Measurements from ENCODE around the gene MOV10. TPM values are rescaled to one million over a fixed set of nuclear protein-coding genes. Genes with fewer than 3 reads are reported as not detected.

MOV10 gene, protein sequence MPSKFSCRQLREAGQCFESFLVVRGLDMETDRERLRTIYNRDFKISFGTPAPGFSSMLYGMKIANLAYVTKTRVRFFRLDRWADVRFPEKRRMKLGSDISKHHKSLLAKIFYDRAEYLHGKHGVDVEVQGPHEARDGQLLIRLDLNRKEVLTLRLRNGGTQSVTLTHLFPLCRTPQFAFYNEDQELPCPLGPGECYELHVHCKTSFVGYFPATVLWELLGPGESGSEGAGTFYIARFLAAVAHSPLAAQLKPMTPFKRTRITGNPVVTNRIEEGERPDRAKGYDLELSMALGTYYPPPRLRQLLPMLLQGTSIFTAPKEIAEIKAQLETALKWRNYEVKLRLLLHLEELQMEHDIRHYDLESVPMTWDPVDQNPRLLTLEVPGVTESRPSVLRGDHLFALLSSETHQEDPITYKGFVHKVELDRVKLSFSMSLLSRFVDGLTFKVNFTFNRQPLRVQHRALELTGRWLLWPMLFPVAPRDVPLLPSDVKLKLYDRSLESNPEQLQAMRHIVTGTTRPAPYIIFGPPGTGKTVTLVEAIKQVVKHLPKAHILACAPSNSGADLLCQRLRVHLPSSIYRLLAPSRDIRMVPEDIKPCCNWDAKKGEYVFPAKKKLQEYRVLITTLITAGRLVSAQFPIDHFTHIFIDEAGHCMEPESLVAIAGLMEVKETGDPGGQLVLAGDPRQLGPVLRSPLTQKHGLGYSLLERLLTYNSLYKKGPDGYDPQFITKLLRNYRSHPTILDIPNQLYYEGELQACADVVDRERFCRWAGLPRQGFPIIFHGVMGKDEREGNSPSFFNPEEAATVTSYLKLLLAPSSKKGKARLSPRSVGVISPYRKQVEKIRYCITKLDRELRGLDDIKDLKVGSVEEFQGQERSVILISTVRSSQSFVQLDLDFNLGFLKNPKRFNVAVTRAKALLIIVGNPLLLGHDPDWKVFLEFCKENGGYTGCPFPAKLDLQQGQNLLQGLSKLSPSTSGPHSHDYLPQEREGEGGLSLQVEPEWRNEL
- total RNA-seq (2021; fragmentation: NEBNext Ultra II Directional; extraction: Animal tissue kit (Norgen Biotek cat#: 25700)) = 10 to 100 TPM; 61.6 to 86.0 (median 83.5) TPM
- long read RNA-seq, transcript MOV10-203 (21 exons, 3,552 nt) = major isoform, 11 of 35 reads
- long read RNA-seq, transcript MOV10-201 (20 exons, 3,383 nt) = minor isoform, 7 of 35 reads
- long read RNA-seq, partial matches to known transcripts = 11 of 35 reads
- long read RNA-seq, other reads (novel, unspliced or antisense) = 4 of 35 reads

DNA sequence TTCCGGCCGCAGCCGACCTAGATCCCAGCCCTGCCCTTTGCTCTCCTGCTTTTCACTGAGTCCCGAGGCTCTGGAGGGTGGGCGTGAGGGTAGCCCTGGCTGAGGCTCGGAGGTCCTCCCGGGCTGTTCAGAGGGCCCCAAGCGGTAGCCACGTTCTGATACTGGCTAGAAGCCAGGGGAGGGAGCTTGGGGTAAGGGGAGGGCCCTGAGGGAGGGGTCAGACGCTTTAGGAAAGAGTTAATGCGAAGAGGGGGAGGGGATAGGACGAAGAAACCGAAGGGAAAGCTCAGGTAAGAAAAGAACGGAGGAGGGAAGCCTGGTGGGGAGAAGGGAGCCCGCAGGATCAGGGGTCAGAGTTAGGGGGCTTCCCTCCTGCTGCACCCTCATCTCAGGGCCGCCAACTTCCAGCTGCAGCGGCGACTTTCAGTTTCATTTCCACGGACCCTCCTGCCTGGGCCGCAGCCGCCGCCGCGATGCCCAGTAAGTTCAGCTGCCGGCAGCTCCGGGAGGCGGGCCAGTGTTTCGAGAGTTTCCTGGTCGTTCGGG is at the start of gene MOV10:
TSS of gene MOV10 (plus strand) at position 220 of the 546 bp plus-strand sequence. CDS start at position 474, 254 bp downstream.
- H3K27me3 Mint-ChIP-seq (ENCODE audit: insufficient read depth) = peaks cover 9% of the 10 kb centered on the region; the same call in 1 of the 2 replicates
- H3K36me3 Mint-ChIP-seq (ENCODE audit: low read depth) = peaks cover 30% of the 10 kb centered on the region
- H3K27ac Mint-ChIP-seq = peak within 1 kb of the TSS; percentile 98
- DNase-seq = peak; percentile 48
- peaks cover 46% of the 10 kb centered on the region for H3K4me1 Mint-ChIP-seq (ENCODE audit: low read depth)
- H3K4me3 Mint-ChIP-seq = peak within 1 kb of the TSS; percentile 96
- H3K9me3 Mint-ChIP-seq = no peaks in the 10 kb centered on the region
- TF ChIP-seq CTCF (IDR thresholded peaks at IDR 0.05) = no peak

- Mint-ChIP-seq H3K27me3 (ENCODE audit: insufficient read depth) (no peaks in the 10 kb centered on the region; the same call in 1 of the 2 replicates), H3K27ac (peak overlapping the region; percentile 66), H3K9me3 (no peaks in the 10 kb centered on the region), H3K4me3 (no peak overlapping the region), H3K36me3 (ENCODE audit: low read depth) (peaks cover 45% of the 10 kb centered on the region), H3K4me1 (ENCODE audit: low read depth) (peaks cover 59% of the 10 kb centered on the region)
- no peak for TF ChIP-seq CTCF (IDR thresholded peaks at IDR 0.05)
- peak; percentile 41 for DNase-seq
Observed at GRCh38 chr1:112625696-112626095, 48.8 kb upstream of the MOV10 start.

GRCh38 chr1:112626193-112626592 is 48.3 kb upstream of the MOV10 start:
- H3K27ac Mint-ChIP-seq = no peak overlapping the region; the same call in 1 of the 2 replicates
- DNase-seq = no peak
- no peak overlapping the region for H3K4me3 Mint-ChIP-seq
- peaks cover 54% of the 10 kb centered on the region for H3K4me1 Mint-ChIP-seq (ENCODE audit: low read depth)
- H3K27me3 Mint-ChIP-seq (ENCODE audit: insufficient read depth) = no peaks in the 10 kb centered on the region; the same call in 1 of the 2 replicates
- peaks cover 40% of the 10 kb centered on the region for H3K36me3 Mint-ChIP-seq (ENCODE audit: low read depth)
- no peaks in the 10 kb centered on the region for H3K9me3 Mint-ChIP-seq
- no peak for TF ChIP-seq CTCF (IDR thresholded peaks at IDR 0.05)

GRCh38 chr1:112626887-112627286 is 47.6 kb upstream of the MOV10 start:
- Mint-ChIP-seq H3K9me3 (no peaks in the 10 kb centered on the region), H3K36me3 (ENCODE audit: low read depth) (peaks cover 39% of the 10 kb centered on the region), H3K4me3 (no peak overlapping the region), H3K4me1 (ENCODE audit: low read depth) (peaks cover 52% of the 10 kb centered on the region), H3K27ac (no peak overlapping the region), H3K27me3 (ENCODE audit: insufficient read depth) (no peaks in the 10 kb centered on the region; the same call in 1 of the 2 replicates)
- no peak for TF ChIP-seq CTCF (IDR thresholded peaks at IDR 0.05)
- no peak for DNase-seq

DNA sequence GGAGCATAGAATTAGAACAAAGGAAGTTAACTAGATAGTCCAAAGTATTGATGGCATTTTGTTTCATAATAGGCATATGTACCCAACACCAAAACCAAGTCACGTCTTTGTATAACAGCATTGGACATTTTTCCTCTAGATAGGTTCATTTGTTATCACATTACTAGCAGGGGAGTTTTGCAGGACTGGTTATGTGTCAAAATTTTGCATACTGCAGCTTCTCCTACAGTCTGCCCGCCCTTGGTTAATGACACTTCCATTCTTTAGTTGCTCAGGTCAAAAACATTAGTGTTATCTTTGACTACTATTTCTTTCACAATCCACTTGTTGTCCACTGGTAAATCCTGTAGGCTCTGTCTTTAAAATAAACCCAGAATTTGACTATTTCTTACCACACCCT is 45.9 kb upstream of the MOV10 start:
- DNase-seq = no peak
- no peak for TF ChIP-seq CTCF (IDR thresholded peaks at IDR 0.05)
- H3K36me3 Mint-ChIP-seq (ENCODE audit: low read depth) = peaks cover 37% of the 10 kb centered on the region
- no peak overlapping the region for H3K27ac Mint-ChIP-seq
- H3K4me1 Mint-ChIP-seq (ENCODE audit: low read depth) = peaks cover 52% of the 10 kb centered on the region
- H3K27me3 Mint-ChIP-seq (ENCODE audit: insufficient read depth) = no peaks in the 10 kb centered on the region; the same call in 1 of the 2 replicates
- no peak overlapping the region for H3K4me3 Mint-ChIP-seq
- H3K9me3 Mint-ChIP-seq = no peaks in the 10 kb centered on the region
